Hepatic stellate cell (primary cell): ENCODE results near the gene LSM10.
A peak's percentile ranks its signal among the peaks of the same experiment; 100 is the strongest.

Experiments
- DNase-seq: peaks from one replicate; pipeline ENCODE4 v3.0.0; 2011; ENCODE audit warnings: low spot score

Gene LSM10

GRCh38 chr1:36397378-36398230, at the start of gene LSM10:
Gene LSM10 (minus strand): TSS chr1:36397908. CDS start chr1:36394129, 3,779 bp downstream.
- peak; percentile 93 for DNase-seq

- no peak for DNase-seq
Measured at GRCh38 chr1:36447450-36447849, 49.7 kb upstream of the LSM10 start.

- DNase-seq, result no peak
Measured at GRCh38 chr1:36446746-36447145, 49.0 kb upstream of the LSM10 start.

GRCh38 chr1:36446271-36446670, 48.6 kb upstream of the LSM10 start:
- DNase-seq, result no peak

DNA sequence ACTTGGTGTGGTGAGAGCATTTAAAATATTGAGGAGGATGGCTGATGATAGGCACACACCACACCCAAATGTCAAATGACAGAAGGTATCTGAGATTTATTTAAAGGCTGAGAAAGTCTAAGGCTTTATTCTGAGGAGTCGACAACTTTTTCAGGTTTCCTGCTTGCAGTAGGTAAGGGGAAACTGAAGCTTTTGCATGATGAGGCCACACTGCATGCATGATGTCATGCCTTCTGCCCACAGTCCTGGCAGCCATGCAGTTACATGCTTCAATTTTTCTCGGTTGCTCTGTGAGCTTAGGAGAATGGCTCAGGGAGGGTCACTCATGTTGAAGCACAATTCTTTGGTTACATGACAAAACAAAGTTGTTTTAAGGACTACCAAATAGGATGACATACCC, 45.6 kb upstream of the LSM10 start:
- no peak for DNase-seq

GRCh38 chr1:36442337-36442736, 44.6 kb upstream of the LSM10 start:
- DNase-seq, result no peak

DNA sequence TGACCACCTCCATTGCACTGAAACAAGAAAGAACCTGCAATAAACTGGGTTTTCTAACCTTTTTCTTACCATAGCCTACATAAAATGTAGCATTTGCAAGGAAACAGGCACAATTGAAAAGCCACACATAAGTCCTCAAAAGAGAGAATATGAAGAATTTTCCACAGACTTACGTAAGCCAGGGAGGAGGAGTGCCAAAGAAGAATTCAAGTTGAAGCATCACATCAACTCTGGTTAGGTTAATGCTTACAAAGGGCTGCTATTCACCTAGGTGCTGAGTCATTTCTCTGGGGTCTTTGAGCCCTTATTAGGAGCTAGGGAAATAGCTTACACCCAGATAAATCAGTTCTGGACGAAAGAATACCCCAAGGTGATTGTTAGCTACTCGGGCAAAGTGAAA, 42.9 kb upstream of the LSM10 start:
- no peak for DNase-seq

DNA sequence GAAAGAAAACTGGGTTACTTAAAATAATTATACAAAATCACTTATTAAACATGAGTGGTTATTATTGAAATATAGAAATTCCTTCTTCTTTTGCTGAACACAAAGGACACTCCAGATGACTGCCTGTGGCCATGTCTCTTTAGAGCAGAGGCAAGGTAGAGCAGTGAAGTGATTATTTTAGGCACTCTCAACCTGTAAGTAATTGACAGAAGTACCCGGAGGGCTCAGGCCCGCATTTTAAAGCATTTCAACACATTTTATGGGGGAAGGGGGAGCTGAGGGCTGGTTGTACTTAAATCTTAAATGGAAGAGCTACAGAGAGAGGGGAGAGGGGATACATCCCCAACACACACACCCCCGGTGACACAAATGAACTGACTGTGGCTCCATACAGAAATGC, 42.3 kb upstream of the LSM10 start:
- no peak for DNase-seq

DNA sequence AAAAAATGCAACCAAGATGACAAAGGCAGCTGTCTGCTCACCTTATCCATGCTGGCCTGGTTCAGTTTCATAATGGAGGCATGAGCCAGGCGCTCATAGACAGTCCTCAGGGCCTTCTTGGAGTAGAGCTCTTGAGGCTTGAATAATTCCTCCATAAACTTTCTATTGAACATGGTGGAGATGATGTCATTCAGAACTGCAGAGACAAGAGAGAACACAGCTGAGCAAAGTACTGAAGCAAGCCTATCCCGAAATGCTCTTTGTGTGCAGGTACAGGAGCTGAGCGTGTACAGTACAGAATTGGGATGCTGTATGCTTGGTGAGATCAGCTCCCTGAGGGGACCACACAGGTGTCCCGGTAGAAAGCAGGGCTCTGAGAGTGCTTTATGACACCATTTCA, 41.0 kb upstream of the LSM10 start:
- no peak for DNase-seq

DNA sequence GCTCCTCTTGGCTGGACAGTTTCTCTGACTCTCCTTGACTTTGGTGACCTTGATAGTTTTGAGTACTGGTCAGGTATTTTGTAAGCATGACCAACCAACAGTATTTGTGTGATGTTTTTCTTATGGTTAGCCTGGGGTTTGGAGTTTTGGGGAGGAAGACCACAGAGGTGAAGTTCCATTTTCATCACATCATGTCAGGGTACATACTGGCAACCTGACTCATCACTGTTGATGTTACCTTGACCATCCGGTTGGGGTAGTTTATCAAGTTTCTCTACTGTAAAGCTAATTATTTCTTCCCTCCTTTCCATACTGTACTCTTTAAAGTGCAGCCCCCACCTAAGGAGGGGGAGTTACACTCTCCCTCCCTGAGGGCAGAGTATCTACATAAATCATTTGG, 39.1 kb upstream of the LSM10 start:
- DNase-seq, result no peak

- no peak for DNase-seq
Measured at GRCh38 chr1:36433102-36433501, 35.4 kb upstream of the LSM10 start.

GRCh38 chr1:36432616-36433015, 34.9 kb upstream of the LSM10 start:
- DNase-seq, result no peak

DNA sequence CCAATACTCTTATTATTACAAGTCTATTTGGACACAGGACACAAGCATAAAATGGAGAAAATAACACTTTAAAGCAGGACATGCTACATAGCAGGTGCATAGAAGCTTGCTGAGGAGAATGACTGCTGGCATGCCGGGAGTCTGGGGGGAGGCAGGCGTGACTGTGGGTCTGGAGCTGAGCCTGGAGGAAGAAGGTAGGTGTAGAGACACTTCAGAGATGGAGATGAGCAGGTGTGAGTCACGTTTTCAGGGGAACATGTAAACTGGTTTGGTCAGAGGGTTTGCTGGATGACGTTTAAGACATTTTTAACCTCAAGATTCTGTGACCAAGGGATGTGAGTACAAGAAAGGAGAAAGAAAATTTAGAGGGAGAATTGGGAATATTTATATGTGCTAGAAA, 28.1 kb upstream of the LSM10 start:
- DNase-seq, result no peak

- DNase-seq, result no peak
Measured at GRCh38 chr1:36421649-36422048, 23.9 kb upstream of the LSM10 start.

GRCh38 chr1:36420836-36421317, 23.2 kb upstream of the LSM10 start:
- DNase-seq, result peak; percentile 73

- no peak for DNase-seq
Measured at GRCh38 chr1:36420409-36420808, 22.7 kb upstream of the LSM10 start.

GRCh38 chr1:36419569-36419968, 21.9 kb upstream of the LSM10 start:
- no peak for DNase-seq

- no peak for DNase-seq
Measured at GRCh38 chr1:36419140-36419539, 21.4 kb upstream of the LSM10 start.

DNA sequence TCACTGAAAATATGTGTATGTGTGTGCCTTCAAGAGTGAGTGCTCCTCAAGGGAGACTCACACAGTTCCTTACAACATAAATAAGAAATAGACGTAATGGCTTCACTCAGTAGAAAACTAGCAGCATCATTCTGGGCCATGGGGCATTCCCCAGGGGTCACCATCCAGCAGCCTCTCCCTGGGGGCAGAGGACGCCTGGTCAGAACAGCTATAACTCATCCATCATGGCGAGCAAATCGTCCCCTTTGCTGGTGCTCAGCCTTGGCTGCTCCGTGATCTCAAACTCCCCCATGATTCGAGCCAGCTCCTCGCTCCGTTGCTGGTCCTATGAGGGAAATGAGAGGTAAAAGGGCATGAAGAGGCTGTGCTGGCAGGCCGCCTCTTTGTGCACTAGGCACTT, 20.2 kb upstream of the LSM10 start:
- DNase-seq, result no peak

DNA sequence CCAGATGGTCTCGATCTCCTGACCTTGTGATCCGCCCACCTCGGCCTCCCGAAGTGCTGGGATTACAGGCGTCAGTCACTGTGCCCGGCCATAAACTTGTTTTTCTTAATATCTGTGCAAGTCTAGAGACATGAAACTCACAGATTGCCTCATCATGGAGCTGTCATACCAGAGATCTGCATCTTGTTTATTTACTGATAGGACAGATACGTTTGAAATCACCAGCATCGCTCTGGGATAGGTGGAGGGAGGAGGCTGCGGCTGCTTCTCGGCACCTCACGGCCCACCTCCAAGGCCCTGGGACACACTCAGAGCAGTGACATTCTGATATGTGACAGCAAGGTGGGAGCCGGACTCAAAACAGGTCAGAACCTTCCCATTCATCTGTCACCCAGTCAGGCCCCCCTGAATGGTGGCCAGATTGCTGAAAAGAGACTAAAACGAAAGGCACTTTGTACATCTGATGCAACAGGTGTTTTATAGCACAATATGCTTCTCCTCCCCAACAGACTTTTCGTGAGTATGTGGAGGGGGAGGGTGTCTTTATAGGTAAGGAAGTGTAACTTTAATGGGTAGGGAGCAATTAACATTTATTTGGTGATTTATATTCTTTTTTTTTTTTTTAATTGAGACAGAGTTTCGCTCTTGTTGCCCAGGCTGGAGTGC, 18.1 kb upstream of the LSM10 start:
- DNase-seq, result no peak

DNA sequence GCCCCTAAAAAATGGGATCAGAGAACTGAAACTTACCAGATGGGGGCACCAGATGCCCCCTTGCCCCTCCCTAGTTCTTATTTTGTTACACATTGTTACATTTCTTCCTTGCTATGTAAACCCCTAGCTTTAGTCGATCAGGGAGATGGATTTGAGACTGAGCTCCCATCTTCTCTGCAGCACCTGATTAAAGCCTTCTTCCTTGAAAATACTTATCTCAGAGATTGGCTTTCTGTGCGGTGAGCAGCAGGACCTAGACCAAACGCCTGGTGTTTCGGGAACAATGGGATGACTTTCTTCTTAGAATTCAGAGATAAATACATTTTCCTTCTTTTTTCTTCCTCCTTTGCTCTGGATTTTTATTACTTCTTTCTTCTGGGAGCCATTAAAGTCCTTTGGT, 16.7 kb upstream of the LSM10 start:
- no peak for DNase-seq

DNA sequence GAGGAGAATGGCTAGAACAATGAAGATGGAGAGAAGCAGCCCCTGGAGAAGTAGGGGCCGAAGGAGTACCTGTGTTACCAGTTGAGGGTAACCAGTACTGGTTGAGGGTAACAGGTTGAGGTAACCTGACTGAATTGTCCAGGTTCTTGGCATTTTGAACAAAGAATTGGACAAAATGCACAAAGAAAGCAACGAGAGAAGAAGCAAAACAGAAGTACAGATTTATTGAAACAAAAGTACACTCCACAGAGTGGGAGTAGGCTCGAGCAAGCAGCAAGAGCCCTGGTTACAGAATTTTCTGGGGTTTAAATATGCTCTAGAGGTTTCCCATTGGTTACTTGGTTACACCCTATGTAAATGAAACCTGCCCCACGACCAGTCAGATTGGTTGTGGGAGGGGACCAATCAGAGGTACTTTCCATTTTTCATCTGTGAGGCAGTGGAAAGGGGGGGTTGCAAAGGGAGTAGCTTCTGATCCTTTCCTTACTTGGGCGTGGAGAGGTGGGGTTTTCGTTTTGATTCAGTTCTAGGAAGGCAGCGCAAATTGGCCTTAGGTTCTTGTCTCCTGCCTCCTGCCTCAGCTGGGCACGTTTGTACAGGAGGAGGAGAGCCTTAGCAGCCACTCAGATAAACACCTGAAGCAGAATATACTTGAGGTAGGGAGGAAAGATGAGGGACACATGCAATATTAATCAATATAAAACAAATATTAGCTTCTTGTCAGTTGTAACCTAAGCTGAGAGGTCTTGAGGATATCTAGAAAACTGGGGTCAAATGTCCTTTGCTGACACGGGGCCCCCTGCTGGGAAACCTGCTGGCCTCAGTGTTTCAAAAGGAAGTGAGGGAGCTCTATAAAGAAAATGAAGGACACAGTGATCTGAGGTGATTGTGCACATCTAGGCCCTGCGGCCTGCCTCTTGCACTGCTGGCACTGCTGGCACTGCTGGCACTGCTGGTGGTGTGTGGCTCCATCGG, 14.3 kb upstream of the LSM10 start:
- no peak for DNase-seq
